Measurements from ENCODE around the gene MOB3A.

GRCh38 chr19:2113439-2114211, 17.5 kb upstream of the MOB3A start:
- TF ChIP-seq PKNOX1 (IDR thresholded peaks at IDR 0.05) = no peak
- no peak for TF ChIP-seq POLR2A (conservative IDR thresholded peaks at IDR 0.05)
- TF ChIP-seq ATF1 (CRISPR knock-in tag; IDR thresholded peaks at IDR 0.05) = no peak
- no peak for TF ChIP-seq ATF1 (tag; IDR thresholded peaks at IDR 0.05)
- TF ChIP-seq ZNF140 (CRISPR knock-in tag; IDR thresholded peaks at IDR 0.05) = no peak
- no peak for TF ChIP-seq FOXK1 (CRISPR knock-in tag; IDR thresholded peaks at IDR 0.05; ENCODE audit: borderline replicate concordance)
- TF ChIP-seq, protein P1, sequence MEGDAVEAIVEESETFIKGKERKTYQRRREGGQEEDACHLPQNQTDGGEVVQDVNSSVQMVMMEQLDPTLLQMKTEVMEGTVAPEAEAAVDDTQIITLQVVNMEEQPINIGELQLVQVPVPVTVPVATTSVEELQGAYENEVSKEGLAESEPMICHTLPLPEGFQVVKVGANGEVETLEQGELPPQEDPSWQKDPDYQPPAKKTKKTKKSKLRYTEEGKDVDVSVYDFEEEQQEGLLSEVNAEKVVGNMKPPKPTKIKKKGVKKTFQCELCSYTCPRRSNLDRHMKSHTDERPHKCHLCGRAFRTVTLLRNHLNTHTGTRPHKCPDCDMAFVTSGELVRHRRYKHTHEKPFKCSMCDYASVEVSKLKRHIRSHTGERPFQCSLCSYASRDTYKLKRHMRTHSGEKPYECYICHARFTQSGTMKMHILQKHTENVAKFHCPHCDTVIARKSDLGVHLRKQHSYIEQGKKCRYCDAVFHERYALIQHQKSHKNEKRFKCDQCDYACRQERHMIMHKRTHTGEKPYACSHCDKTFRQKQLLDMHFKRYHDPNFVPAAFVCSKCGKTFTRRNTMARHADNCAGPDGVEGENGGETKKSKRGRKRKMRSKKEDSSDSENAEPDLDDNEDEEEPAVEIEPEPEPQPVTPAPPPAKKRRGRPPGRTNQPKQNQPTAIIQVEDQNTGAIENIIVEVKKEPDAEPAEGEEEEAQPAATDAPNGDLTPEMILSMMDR (IDR thresholded peaks at IDR 0.05 in 2 of 3, conservative IDR thresholded peaks at IDR 0.05 in 1 of 3; ENCODE audit: insufficient read depth in 2 of 3, low read depth in 1 of 3, low read length in 3 of 3) = no peak
- no peak for TF ChIP-seq CREB1 (IDR thresholded peaks at IDR 0.05)
- TF ChIP-seq CREB1 (CRISPR knock-in tag; IDR thresholded peaks at IDR 0.05) = no peak
- no peak for TF ChIP-seq CHD4 (IDR thresholded peaks at IDR 0.05; ENCODE audit: insufficient read depth, insufficient replicate concordance, low read depth, low read length, poor library complexity, severe bottlenecking)
- no peak for TF ChIP-seq GATAD2A (IDR thresholded peaks at IDR 0.05)
- TF ChIP-seq TEAD4 (IDR thresholded peaks at IDR 0.05; ENCODE audit: low read length) = no peak
- TF ChIP-seq TEAD4 (CRISPR knock-in tag; IDR thresholded peaks at IDR 0.05; ENCODE audit: borderline replicate concordance) = no peak
- TF ChIP-seq, protein P2, sequence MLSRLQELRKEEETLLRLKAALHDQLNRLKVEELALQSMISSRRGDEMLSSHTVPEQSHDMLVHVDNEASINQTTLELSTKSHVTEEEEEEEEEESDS (CRISPR knock-in tag; IDR thresholded peaks at IDR 0.05) = no peak
- TF ChIP-seq ZNF121 (CRISPR knock-in tag; conservative IDR thresholded peaks at IDR 0.05) = no peak
- TF ChIP-seq SMAD1 (IDR thresholded peaks at IDR 0.05; ENCODE audit: low read depth, low read length, partially characterized antibody) = no peak

Measured in K562 (cell line).